Immature natural killer cell (primary cell): ENCODE measurements around the gene RPL9. TPM values are rescaled to one million over a fixed set of nuclear protein-coding genes. Genes with fewer than 3 reads are reported as not detected.
A peak's percentile ranks its signal among the peaks of the same experiment; 100 is the strongest.
"Not testable (repeated sequence)": the region's sequence is repeated elsewhere in the genome, so short reads cannot be mapped to it uniquely, and the experiment has no call there.

ENCODE experiments used
- DNase-seq, 3 donors: peaks; one replicate each; pipeline ENCODE4 v3.0.0; 2022; ENCODE audit warnings: mixed read lengths in 1 of 3
- H3K27ac Mint-ChIP-seq, 6 donors: one replicate each; pipeline ENCODE4 v1.8.0; 2020; ENCODE audit warnings: mixed read lengths in 6 of 6, mild to moderate bottlenecking in 5 of 6, inconsistent platforms in 4 of 6, moderate library complexity in 3 of 6
- H3K27me3 Mint-ChIP-seq, 3 donors: one replicate each; pipeline ENCODE4 v1.8.0; 2020 to 2021; ENCODE audit warnings: low read depth in 3 of 3, mild to moderate bottlenecking in 3 of 3, mixed read lengths in 3 of 3, moderate library complexity in 3 of 3, inconsistent platforms in 1 of 3
- H3K36me3 Mint-ChIP-seq, 3 donors: one replicate each; pipeline ENCODE4 v1.8.0; 2020; ENCODE audit warnings: mixed read lengths in 3 of 3, inconsistent platforms in 2 of 3, mild to moderate bottlenecking in 2 of 3
- H3K4me1 Mint-ChIP-seq, 2 donors: one replicate each; pipeline ENCODE4 v1.8.0; 2020; ENCODE audit warnings: inconsistent platforms in 2 of 2, mild to moderate bottlenecking in 2 of 2, mixed read lengths in 2 of 2, moderate library complexity in 1 of 2
- H3K4me3 Mint-ChIP-seq, 5 donors: one replicate each; pipeline ENCODE4 v1.8.0; 2020; ENCODE audit warnings: mild to moderate bottlenecking in 5 of 5, mixed read lengths in 5 of 5, inconsistent platforms in 3 of 5, moderate library complexity in 3 of 5
- H3K9me3 Mint-ChIP-seq, 6 donors: one replicate each; pipeline ENCODE4 v1.8.0; 2020; ENCODE audit warnings: mild to moderate bottlenecking in 6 of 6, mixed read lengths in 6 of 6, inconsistent platforms in 4 of 6, moderate library complexity in 3 of 6
- polyA plus RNA-seq, 3 donors: library from polyadenylated mRNA; unstranded; fragments of 300-500 nt; fragmentation: Illumina TruSeq; gene quantifications; one replicate each; pipeline ENCODE4 v1.2.3, GENCODE V29; 2021

RPL9 gene
- polyA plus RNA-seq, 3 donors from 2014 or later = 864 to 2,045 (median 1,318) TPM

GRCh38 chr4:39429476-39430334 is 29.0 kb downstream of the RPL9 start:
- H3K36me3 Mint-ChIP-seq = no peaks in the 10 kb centered on the region
- H3K4me3 Mint-ChIP-seq = no peak overlapping the region
- H3K27me3 Mint-ChIP-seq = peaks cover 0 to 5% (median 2%) of the 10 kb centered on the region in 3 donors
- no peaks in the 10 kb centered on the region for H3K9me3 Mint-ChIP-seq
- no peak overlapping the region for H3K27ac Mint-ChIP-seq
- no peaks in the 10 kb centered on the region for H3K4me1 Mint-ChIP-seq
- no peak for DNase-seq

- Mint-ChIP-seq H3K27me3 (peaks cover 0 to 5% (median 2%) of the 10 kb centered on the region in 3 donors), H3K36me3 (no peaks in the 10 kb centered on the region), H3K27ac (no peak overlapping the region), H3K4me1 (no peaks in the 10 kb centered on the region), H3K9me3 (no peaks in the 10 kb centered on the region), H3K4me3 (no peak overlapping the region)
- no peak for DNase-seq
Measured at GRCh38 chr4:39427520-39428114, 31.1 kb downstream of the RPL9 start.

GRCh38 chr4:39426728-39427127 is 32.0 kb downstream of the RPL9 start:
- H3K4me3 Mint-ChIP-seq = no peak overlapping the region
- no peaks in the 10 kb centered on the region for H3K36me3 Mint-ChIP-seq
- H3K9me3 Mint-ChIP-seq = no peaks in the 10 kb centered on the region
- peaks cover 2 to 3% (median 2%) of the 10 kb centered on the region in 3 donors for H3K27me3 Mint-ChIP-seq
- no peak for DNase-seq
- no peak overlapping the region for H3K27ac Mint-ChIP-seq
- no peaks in the 10 kb centered on the region for H3K4me1 Mint-ChIP-seq

GRCh38 chr4:39425297-39425696 is 33.4 kb downstream of the RPL9 start:
- not testable (repeated sequence) for H3K9me3 Mint-ChIP-seq, H3K4me1 Mint-ChIP-seq, H3K36me3 Mint-ChIP-seq, H3K27ac Mint-ChIP-seq, DNase-seq, H3K4me3 Mint-ChIP-seq, H3K27me3 Mint-ChIP-seq

GRCh38 chr4:39422247-39422646 is 36.5 kb downstream of the RPL9 start:
- H3K36me3 Mint-ChIP-seq = no peaks in the 10 kb centered on the region
- H3K4me1 Mint-ChIP-seq = no peaks in the 10 kb centered on the region
- DNase-seq = no peak
- H3K27me3 Mint-ChIP-seq = peaks cover 0 to 7% (median 3%) of the 10 kb centered on the region in 3 donors
- no peak overlapping the region for H3K4me3 Mint-ChIP-seq
- no peak overlapping the region for H3K27ac Mint-ChIP-seq
- H3K9me3 Mint-ChIP-seq = no peaks in the 10 kb centered on the region

GRCh38 chr4:39415678-39416283 is 42.9 kb downstream of the RPL9 start:
- Mint-ChIP-seq H3K4me3 (no peak overlapping the region), H3K27ac (no peak overlapping the region), H3K27me3 (peaks cover 0 to 6% (median 5%) of the 10 kb centered on the region in 3 donors), H3K9me3 (no peaks in the 10 kb centered on the region), H3K4me1 (no peaks in the 10 kb centered on the region), H3K36me3 (no peaks in the 10 kb centered on the region)
- no peak for DNase-seq

GRCh38 chr4:39411561-39411960 is 47.2 kb downstream of the RPL9 start:
- DNase-seq, H3K9me3 Mint-ChIP-seq, H3K27me3 Mint-ChIP-seq, H3K4me3 Mint-ChIP-seq, H3K27ac Mint-ChIP-seq, H3K4me1 Mint-ChIP-seq, H3K36me3 Mint-ChIP-seq: not testable (repeated sequence)

GRCh38 chr4:39410415-39410814 is 48.3 kb downstream of the RPL9 start:
- DNase-seq = peak in 1 of 3 donors; percentile 0
- Mint-ChIP-seq H3K9me3 (no peaks in the 10 kb centered on the region), H3K27me3 (peaks cover 0 to 6% (median 0%) of the 10 kb centered on the region in 3 donors), H3K4me1 (no peaks in the 10 kb centered on the region), H3K4me3 (no peak overlapping the region), H3K36me3 (no peaks in the 10 kb centered on the region), H3K27ac (no peak overlapping the region)

- Mint-ChIP-seq H3K4me1 (no peaks in the 10 kb centered on the region), H3K9me3 (no peaks in the 10 kb centered on the region), H3K27me3 (peaks cover 0 to 5% (median 0%) of the 10 kb centered on the region in 3 donors), H3K27ac (no peak overlapping the region), H3K4me3 (no peak overlapping the region), H3K36me3 (no peaks in the 10 kb centered on the region)
- no peak for DNase-seq
Measured at GRCh38 chr4:39407584-39407885, 51.2 kb downstream of the RPL9 start.

- no peaks in the 10 kb centered on the region for H3K9me3 Mint-ChIP-seq
- no peaks in the 10 kb centered on the region for H3K4me1 Mint-ChIP-seq
- H3K4me3 Mint-ChIP-seq = no peak within 1 kb of the TSS
- DNase-seq = no peak
- peaks cover 0 to 2% (median 0%) of the 10 kb centered on the region in 3 donors for H3K27me3 Mint-ChIP-seq
- H3K27ac Mint-ChIP-seq = no peak within 1 kb of the TSS
- no peaks in the 10 kb centered on the region for H3K36me3 Mint-ChIP-seq
Measured at GRCh38 chr4:39406763-39407583, 51.7 kb downstream of the RPL9 start, which contains the start of gene KLB. TSS of gene KLB (plus strand) at chr4:39406930. CDS start at chr4:39406950, 20 bp downstream.

Other genes with a start within 250 kb of the RPL9 start
- 10 to 100 TPM; 13.6 to 55.3 (median 26.0) TPM for gene RFC1, start 92.6 kb downstream of the RPL9 start, polyA plus RNA-seq
- under 1 TPM in 2 of 3 donors, not detected in 1; 0.07 to 0.11 TPM for gene KLB, start 52.0 kb downstream of the RPL9 start, polyA plus RNA-seq
- 10 to 100 TPM in 1 of 3 donors, 1 to 10 TPM in 2; 7.6 to 11.7 (median 7.8) TPM for gene LIAS, start 134 bp upstream of the RPL9 start, polyA plus RNA-seq
- gene UGDH, start 68.5 kb upstream of the RPL9 start, polyA plus RNA-seq = 10 to 100 TPM; 29.4 to 48.0 (median 40.0) TPM
- 100 to 1,000 TPM in 2 of 3 donors, 10 to 100 TPM in 1; 84.0 to 150 (median 111) TPM for gene SMIM14, start 179.9 kb upstream of the RPL9 start, polyA plus RNA-seq
- 10 to 100 TPM; 47.9 to 82.4 (median 67.8) TPM for gene UBE2K, start 239.2 kb upstream of the RPL9 start, polyA plus RNA-seq